ENCODE data around the gene OR9G1. TPM values are rescaled to one million over a fixed set of nuclear protein-coding genes. Genes with fewer than 3 reads are reported as not detected.

OR9G1 gene
- total RNA-seq, 2 donors from 2014 or later = not detected

GRCh38 chr11:56740107-56740506, 41.2 kb downstream of the OR9G1 start:
- no peak for ATAC-seq

GRCh38 chr11:56740886-56741285, 42.0 kb downstream of the OR9G1 start:
- no peaks in the 10 kb centered on the region for H3K27me3 Mint-ChIP-seq
- no peak for DNase-seq (ENCODE audit: low spot score)
- H3K9me3 Mint-ChIP-seq = peaks cover 8% of the 10 kb centered on the region
- H3K4me3 Mint-ChIP-seq = no peak overlapping the region
- ATAC-seq = no peak
- H3K27ac Mint-ChIP-seq = no peak overlapping the region
- H3K4me1 Mint-ChIP-seq (ENCODE audit: low read depth in 2 of 2) = no peaks in the 10 kb centered on the region
- H3K36me3 Mint-ChIP-seq = no peaks in the 10 kb centered on the region

More at GRCh38 chr11:56740107-56740506, 41.2 kb downstream of the OR9G1 start:
- Mint-ChIP-seq H3K27ac (no peak overlapping the region), H3K9me3 (peaks cover 8% of the 10 kb centered on the region), H3K27me3 (no peaks in the 10 kb centered on the region), H3K36me3 (no peaks in the 10 kb centered on the region), H3K4me3 (no peak overlapping the region), H3K4me1 (ENCODE audit: low read depth in 2 of 2) (no peaks in the 10 kb centered on the region)
- DNase-seq (ENCODE audit: low spot score) = no peak

- H3K4me3 Mint-ChIP-seq = no peak within 1 kb of the TSS
- peaks cover 16% of the 10 kb centered on the region for H3K9me3 Mint-ChIP-seq
- no peaks in the 10 kb centered on the region for H3K4me1 Mint-ChIP-seq (ENCODE audit: low read depth in 2 of 2)
- DNase-seq (ENCODE audit: low spot score) = no peak
- H3K36me3 Mint-ChIP-seq = no peaks in the 10 kb centered on the region
- H3K27me3 Mint-ChIP-seq = no peaks in the 10 kb centered on the region
- ATAC-seq = no peak
- no peak within 1 kb of the TSS for H3K27ac Mint-ChIP-seq
These were observed 49.7 kb downstream of the OR9G1 start, which contains the start of gene OR9G4 for GRCh38 chr11:56748597-56748996. Gene OR9G4, minus strand, starts transcription at chr11:56748697. Its CDS starts 4,931 bp downstream, at chr11:56743766.

DNA sequence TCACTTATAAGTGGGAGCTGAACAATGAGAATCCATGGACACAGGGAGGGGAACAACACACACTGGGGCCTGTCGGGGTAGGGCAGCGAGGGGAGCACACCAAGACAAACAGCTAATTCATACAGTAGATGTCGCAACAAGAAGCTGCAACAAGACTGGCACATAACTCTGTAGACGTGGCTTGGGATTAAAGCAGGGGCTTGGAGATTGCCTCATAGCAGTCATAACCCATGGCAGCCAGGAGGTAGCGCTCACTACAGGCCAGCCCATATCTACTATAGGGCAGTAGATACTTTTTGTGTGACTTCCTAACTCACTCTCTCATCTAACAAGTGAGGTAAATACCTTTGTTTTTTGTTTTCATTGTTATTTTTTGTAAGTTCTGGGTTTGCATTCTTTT, 51.3 kb downstream of the OR9G1 start:
- no peaks in the 10 kb centered on the region for H3K36me3 Mint-ChIP-seq
- H3K4me3 Mint-ChIP-seq = no peak overlapping the region
- H3K27ac Mint-ChIP-seq = no peak overlapping the region
- H3K4me1 Mint-ChIP-seq (ENCODE audit: low read depth in 2 of 2) = no peaks in the 10 kb centered on the region
- H3K27me3 Mint-ChIP-seq = no peaks in the 10 kb centered on the region
- no peak for ATAC-seq
- DNase-seq (ENCODE audit: low spot score) = no peak
- H3K9me3 Mint-ChIP-seq = peaks cover 16% of the 10 kb centered on the region

DNA sequence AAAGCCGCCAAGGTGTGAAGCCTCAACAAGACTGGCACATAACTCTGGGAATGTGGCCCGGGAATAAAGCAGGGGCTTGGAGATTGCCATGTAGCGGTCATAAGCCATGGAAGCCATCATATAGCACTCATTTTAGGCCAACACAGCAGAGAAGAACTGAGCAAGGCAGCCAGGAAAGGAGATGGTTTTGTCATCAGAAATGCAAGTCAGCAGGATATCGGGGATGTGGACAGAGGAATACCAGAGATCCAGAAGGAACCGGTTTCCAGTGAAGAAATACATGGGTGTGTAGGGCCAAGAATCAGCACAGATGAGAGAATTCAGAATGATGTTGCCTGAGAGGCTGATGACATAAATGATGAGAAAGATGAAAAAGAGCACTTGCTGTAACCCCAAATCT, 52.6 kb downstream of the OR9G1 start:
- Mint-ChIP-seq H3K27ac (no peak overlapping the region), H3K36me3 (no peaks in the 10 kb centered on the region), H3K4me1 (ENCODE audit: low read depth in 2 of 2) (no peaks in the 10 kb centered on the region), H3K9me3 (peaks cover 16% of the 10 kb centered on the region), H3K27me3 (no peaks in the 10 kb centered on the region), H3K4me3 (no peak overlapping the region)
- ATAC-seq = no peak
- DNase-seq (ENCODE audit: low spot score) = no peak

Other genes with a start within 250 kb of the OR9G1 start
- not detected for gene OR5M3, start 225.7 kb upstream of the OR9G1 start, total RNA-seq
- not detected for gene OR5M8, start 207.7 kb upstream of the OR9G1 start, total RNA-seq
- gene OR5M11, start 155.8 kb upstream of the OR9G1 start, total RNA-seq = not detected
- gene OR5M10, start 121.4 kb upstream of the OR9G1 start, total RNA-seq = not detected
- gene OR5M1, start 84.2 kb upstream of the OR9G1 start, total RNA-seq = not detected
- not detected for gene OR5AP2, start 56.7 kb upstream of the OR9G1 start, total RNA-seq
- gene OR5AR1, start 35.4 kb upstream of the OR9G1 start, total RNA-seq = not detected
- not detected for gene OR9G4, start 49.6 kb downstream of the OR9G1 start, total RNA-seq